GM12891 (cell line): Measurements from ENCODE around the gene ALOX12B.
"Not testable (repeated sequence)": the region's sequence is repeated elsewhere in the genome, so short reads cannot be mapped to it uniquely, and the experiment has no call there.

Source experiments
- PAX5 ChIP-seq: IDR thresholded peaks from 2 replicates; pipeline ENCODE4 v1.6.1; 2011; ENCODE audit warnings: low read length, moderate library complexity, mild to moderate bottlenecking; ENCODE audit not compliant: insufficient read depth, severe bottlenecking
- POLR2A ChIP-seq: IDR thresholded peaks from 2 replicates; pipeline ENCODE4 v1.6.1; 2011; ENCODE audit warnings: low read depth, low read length, control low read depth
- POLR2AphosphoS5 ChIP-seq: IDR thresholded peaks from 2 replicates; pipeline ENCODE4 v1.6.1; 2011; ENCODE audit warnings: low read depth, low read length, control low read depth
- POU2F2 ChIP-seq: IDR thresholded peaks from 2 replicates; pipeline ENCODE4 v1.6.1; 2011; ENCODE audit warnings: low read depth, mild to moderate bottlenecking, control low read depth, low read length, moderate library complexity
- SPI1 ChIP-seq: IDR thresholded peaks from 2 replicates; pipeline ENCODE4 v1.6.1; 2011; ENCODE audit warnings: low read depth, low read length, control low read depth
- TAF1 ChIP-seq: IDR thresholded peaks from 2 replicates; pipeline ENCODE4 v1.6.1; 2011; ENCODE audit warnings: low read depth, low read length, control low read depth

GRCh38 chr17:8061851-8062250 is 25.7 kb downstream of the ALOX12B start:
- not testable (repeated sequence) for TF ChIP-seq SPI1, POLR2AphosphoS5, TAF1, POLR2A, PAX5, POU2F2
